ENCODE measurements around the gene MAGI1. TPM values are rescaled to one million over a fixed set of nuclear protein-coding genes. Genes with fewer than 3 reads are reported as not detected.

MAGI1 gene
- total RNA-seq, 1 donor from 2014 or later = 45.8 TPM

DNA sequence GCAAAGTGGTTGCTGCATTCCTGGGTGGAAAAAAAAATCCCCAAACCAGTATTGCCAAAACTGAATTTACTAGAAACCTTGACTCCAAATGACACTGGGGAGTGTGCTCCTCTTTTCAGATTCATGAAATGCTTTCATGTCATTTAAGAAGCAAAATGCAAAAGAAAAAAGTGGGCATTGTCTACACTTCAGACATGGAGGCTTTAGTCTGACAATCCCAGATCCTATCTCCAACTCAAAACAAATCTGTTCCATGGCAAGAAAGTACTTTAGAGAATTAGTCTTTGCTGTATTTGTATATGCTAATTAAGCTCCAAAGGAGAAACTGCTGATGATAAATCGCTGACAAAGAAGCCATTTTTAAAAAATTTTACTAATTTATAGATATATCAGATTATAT is 366.7 kb downstream of the MAGI1 start:
- Histone ChIP-seq H3K9me3 (no peaks in the 10 kb centered on the region), H3K4me1 (no peaks in the 10 kb centered on the region), H3K27me3 (no peaks in the 10 kb centered on the region), H3K36me3 (no peaks in the 10 kb centered on the region), H3K27ac (no peak overlapping the region), H3K4me3 (no peak overlapping the region)
- no peak for ATAC-seq
- intact Hi-C loops (cut with DNase I) = no loop called here
- no peak for DNase-seq
- TF ChIP-seq, protein P1, sequence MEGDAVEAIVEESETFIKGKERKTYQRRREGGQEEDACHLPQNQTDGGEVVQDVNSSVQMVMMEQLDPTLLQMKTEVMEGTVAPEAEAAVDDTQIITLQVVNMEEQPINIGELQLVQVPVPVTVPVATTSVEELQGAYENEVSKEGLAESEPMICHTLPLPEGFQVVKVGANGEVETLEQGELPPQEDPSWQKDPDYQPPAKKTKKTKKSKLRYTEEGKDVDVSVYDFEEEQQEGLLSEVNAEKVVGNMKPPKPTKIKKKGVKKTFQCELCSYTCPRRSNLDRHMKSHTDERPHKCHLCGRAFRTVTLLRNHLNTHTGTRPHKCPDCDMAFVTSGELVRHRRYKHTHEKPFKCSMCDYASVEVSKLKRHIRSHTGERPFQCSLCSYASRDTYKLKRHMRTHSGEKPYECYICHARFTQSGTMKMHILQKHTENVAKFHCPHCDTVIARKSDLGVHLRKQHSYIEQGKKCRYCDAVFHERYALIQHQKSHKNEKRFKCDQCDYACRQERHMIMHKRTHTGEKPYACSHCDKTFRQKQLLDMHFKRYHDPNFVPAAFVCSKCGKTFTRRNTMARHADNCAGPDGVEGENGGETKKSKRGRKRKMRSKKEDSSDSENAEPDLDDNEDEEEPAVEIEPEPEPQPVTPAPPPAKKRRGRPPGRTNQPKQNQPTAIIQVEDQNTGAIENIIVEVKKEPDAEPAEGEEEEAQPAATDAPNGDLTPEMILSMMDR (IDR thresholded peaks at IDR 0.05) = no peak

DNA sequence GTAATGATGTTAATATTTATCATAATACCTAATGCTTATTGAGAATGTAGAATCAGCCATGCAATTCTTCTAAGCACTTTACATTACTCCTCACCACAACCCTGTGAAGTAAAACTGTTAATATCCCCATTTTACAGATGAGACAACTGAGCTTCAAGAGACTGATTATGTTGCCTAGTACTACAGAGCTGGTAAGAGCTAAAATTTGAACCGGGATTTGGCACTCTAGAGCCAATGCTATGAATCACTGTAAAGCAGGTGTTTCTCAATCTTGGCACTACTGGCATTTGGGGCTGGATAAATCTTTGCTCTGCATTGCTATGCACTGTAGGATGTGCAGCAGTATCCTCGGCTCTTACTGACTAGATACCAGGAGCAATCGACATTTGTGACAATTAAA is 367.7 kb downstream of the MAGI1 start:
- TF ChIP-seq, protein P1 (IDR thresholded peaks at IDR 0.05) = no peak
- H3K36me3 ChIP-seq = no peaks in the 10 kb centered on the region
- H3K27me3 ChIP-seq = no peaks in the 10 kb centered on the region
- DNase-seq (no peak), ATAC-seq (no peak)
- intact Hi-C loops (cut with DNase I) = no loop called here
- H3K4me3 ChIP-seq = no peak overlapping the region
- H3K4me1 ChIP-seq = no peaks in the 10 kb centered on the region
- H3K9me3 ChIP-seq = no peaks in the 10 kb centered on the region
- no peak overlapping the region for H3K27ac ChIP-seq

DNA sequence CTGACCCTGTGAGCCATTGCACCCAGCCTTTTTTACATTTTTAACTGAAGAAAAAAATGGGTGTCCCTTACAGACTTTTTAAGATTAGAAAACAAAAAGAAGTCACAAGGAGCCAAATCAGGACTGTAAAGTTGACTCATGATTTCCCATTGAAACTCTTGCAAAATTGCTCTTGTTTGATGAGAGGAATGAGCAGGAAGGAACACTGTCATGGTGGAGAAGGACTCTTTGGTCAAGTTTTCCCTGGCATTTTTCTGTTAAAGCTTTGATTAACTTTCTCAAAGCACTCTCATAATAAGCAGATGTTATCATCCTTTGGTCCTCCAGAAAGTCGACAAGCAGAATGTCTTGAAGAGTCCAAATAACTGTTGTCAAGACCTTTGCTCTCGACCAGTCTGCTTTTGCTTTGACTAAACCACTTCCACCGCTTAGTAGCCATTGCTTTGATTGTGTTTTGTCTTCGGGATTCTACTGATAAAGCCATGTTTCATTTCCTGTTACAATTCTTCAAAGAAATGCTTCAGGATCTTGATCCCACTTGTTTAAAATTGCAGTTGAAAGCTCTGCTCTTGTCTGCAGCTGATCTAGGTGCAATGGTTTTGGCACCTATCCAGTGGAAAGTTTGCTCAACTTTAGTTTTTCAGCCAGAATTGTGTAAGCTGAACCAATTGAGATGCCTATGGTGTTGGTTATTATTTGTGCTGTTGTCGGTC is 369.4 kb downstream of the MAGI1 start:
- no peak for ATAC-seq
- Histone ChIP-seq H3K36me3 (no peaks in the 10 kb centered on the region), H3K4me1 (no peaks in the 10 kb centered on the region), H3K27ac (no peak overlapping the region), H3K9me3 (no peaks in the 10 kb centered on the region), H3K27me3 (no peaks in the 10 kb centered on the region), H3K4me3 (no peak overlapping the region)
- TF ChIP-seq, protein P1 (IDR thresholded peaks at IDR 0.05) = no peak
- no peak for DNase-seq
- intact Hi-C loops (cut with DNase I) = no loop called here

DNA sequence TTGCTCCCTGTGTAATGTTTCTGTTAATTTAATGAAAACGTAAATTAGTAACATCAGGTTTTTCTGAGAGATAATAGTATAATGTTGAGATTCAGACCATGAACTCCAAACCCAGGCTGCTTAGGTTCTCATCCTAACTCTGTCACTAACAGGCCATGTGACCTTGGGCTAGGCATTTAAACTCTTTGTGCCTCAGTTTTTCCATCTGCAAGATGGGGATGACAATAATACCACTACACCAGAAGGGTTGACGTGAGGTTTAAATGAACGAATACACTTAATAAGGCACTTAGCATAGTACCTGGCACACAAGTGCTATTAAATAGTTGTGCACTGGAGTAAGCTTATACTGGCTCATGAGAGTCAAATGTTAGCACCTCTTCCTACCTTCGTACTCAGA is 370.8 kb downstream of the MAGI1 start:
- no peak for ATAC-seq
- intact Hi-C loops (cut with DNase I) = no loop called here

DNA sequence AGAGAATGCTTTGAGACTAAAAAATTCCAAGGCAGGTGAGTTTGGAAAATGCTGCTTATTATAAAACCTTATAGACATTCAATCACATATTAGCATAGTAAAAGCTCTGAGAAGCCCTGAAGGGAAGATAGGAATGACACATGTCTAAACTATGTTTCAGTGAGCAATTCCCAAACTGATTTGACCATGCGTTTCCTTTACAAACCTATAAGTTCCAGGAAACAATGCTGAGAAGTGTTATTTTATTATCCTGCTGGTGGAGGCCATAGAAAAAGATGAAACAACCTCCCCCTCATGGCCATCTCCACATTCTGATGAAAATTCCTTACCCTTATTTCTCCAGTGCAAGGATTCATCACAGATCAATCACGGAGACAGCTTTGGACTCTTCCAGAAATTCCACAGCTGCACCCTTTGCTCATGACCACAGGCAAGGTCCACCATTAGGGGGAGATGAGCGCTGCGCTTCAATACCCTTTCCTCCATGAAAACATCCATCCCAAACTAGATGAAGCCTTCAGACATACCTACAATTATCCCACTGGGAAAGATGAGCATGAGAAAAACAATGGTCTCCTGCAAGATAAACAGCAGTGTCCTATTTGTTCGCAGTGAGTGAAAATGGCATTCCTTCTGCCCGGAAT is 372.1 kb downstream of the MAGI1 start:
- ATAC-seq = no peak
- no peak for DNase-seq
- no peaks in the 10 kb centered on the region for H3K27me3 ChIP-seq
- no peaks in the 10 kb centered on the region for H3K4me1 ChIP-seq
- H3K36me3 ChIP-seq = no peaks in the 10 kb centered on the region
- TF ChIP-seq, protein P1 (IDR thresholded peaks at IDR 0.05) = no peak
- no peaks in the 10 kb centered on the region for H3K9me3 ChIP-seq
- H3K27ac ChIP-seq = no peak overlapping the region
- intact Hi-C loops (cut with DNase I) = no loop called here
- no peak overlapping the region for H3K4me3 ChIP-seq

More for the DNA sequence above, 370.8 kb downstream of the MAGI1 start:
- H3K9me3 ChIP-seq = no peaks in the 10 kb centered on the region
- H3K4me1 ChIP-seq = no peaks in the 10 kb centered on the region
- no peaks in the 10 kb centered on the region for H3K27me3 ChIP-seq
- H3K27ac ChIP-seq = no peak overlapping the region
- no peak overlapping the region for H3K4me3 ChIP-seq
- TF ChIP-seq, protein P1 (IDR thresholded peaks at IDR 0.05) = no peak
- DNase-seq = no peak
- H3K36me3 ChIP-seq = no peaks in the 10 kb centered on the region
